Neural cell (in vitro differentiated cells): ENCODE results near the gene DDX51.

ENCODE experiments used
- CTCF ChIP-seq: fragments of 450-650 bp; IDR thresholded peaks from 2 replicates; pipeline ENCODE4 v1.5.1; 2014; ENCODE audit warnings: antibody characterized with exemption, mild to moderate bottlenecking, moderate library complexity; ENCODE audit not compliant: poor library complexity, severe bottlenecking
- EP300 ChIP-seq: fragments of 450-650 bp; conservative IDR thresholded peaks from 2 replicates; pipeline ENCODE4 v1.6.1; 2014; ENCODE audit warnings: antibody characterized with exemption, mild to moderate bottlenecking, moderate library complexity; ENCODE audit not compliant: poor library complexity, severe bottlenecking
- EZH2 ChIP-seq: fragments of 200-600, 300-800 bp; shearing (Covaris generic), sonication (generic); IDR thresholded peaks from 2 replicates; pipeline ENCODE4 v1.6.1; 2014; ENCODE audit warnings: antibody characterized with exemption, low read length, borderline replicate concordance, mild to moderate bottlenecking; ENCODE audit not compliant: insufficient read depth, poor library complexity, severe bottlenecking
- MXI1 ChIP-seq: fragments of 450-650 bp; conservative IDR thresholded peaks from 2 replicates; pipeline ENCODE4 v1.6.1; 2014; ENCODE audit warnings: antibody characterized with exemption, mild to moderate bottlenecking; ENCODE audit not compliant: poor library complexity, severe bottlenecking
- POLR2AphosphoS5 ChIP-seq: IDR thresholded peaks from 2 replicates; pipeline ENCODE4 v1.6.1; 2012
- RAD21 ChIP-seq: fragments of 450-650 bp; conservative IDR thresholded peaks from 2 replicates; pipeline ENCODE4 v1.6.1; 2014; ENCODE audit warnings: antibody characterized with exemption, mild to moderate bottlenecking, moderate library complexity
- REST ChIP-seq: IDR thresholded peaks from 2 replicates; pipeline ENCODE4 v1.6.1; 2012; ENCODE audit warnings: borderline replicate concordance
- TAF1 ChIP-seq: IDR thresholded peaks from 2 replicates; pipeline ENCODE4 v1.6.1; 2012; ENCODE audit warnings: low read depth

DNA sequence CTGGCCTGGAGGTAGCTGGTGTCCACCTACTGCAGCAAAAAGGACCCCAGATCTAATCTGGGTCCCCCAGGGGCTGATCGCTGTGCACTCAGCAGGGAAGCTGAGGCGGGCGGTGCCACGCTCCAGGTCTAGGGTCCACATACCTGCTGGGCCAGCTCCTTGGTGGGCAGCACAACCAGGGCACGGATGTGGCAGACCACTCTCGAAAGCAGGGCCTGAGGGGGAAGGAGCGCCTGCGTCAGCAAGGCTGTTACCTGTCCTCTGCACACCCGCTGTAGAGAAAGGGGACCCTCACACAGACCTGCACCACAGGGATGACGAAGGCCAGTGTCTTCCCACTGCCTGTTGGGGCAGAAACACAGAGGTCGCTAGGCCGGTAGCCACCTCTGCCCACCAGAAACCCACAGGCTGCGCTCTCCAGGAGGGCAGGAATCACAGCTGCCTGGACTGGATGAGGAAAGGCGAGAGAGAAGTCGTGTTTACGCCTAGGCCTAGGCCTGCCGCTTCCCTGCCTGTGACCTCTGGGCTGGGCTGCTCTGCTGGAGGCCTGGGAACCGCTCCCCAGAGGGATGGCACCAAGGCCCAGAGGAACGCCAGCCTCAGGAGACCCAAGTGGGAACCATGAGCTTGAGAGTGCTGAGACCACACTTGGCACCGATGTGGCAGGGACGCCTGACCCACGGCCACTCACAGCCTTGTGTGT is 2.0 kb downstream of the DDX51 start:
- TF ChIP-seq POLR2AphosphoS5 (no peak), CTCF (no peak), TAF1 (no peak), EZH2 (no peak), EP300 (no peak), REST (no peak), MXI1 (no peak), RAD21 (no peak)
